ENCODE results near the gene TM6SF1. TPM values are rescaled to one million over a fixed set of nuclear protein-coding genes. Genes with fewer than 3 reads are reported as not detected.
A peak's percentile ranks its signal among the peaks of the same experiment; 100 is the strongest.

The TM6SF1 gene
- total RNA-seq, 2 donors from 2014 or later, result 0.62 to 1.5 TPM

DNA sequence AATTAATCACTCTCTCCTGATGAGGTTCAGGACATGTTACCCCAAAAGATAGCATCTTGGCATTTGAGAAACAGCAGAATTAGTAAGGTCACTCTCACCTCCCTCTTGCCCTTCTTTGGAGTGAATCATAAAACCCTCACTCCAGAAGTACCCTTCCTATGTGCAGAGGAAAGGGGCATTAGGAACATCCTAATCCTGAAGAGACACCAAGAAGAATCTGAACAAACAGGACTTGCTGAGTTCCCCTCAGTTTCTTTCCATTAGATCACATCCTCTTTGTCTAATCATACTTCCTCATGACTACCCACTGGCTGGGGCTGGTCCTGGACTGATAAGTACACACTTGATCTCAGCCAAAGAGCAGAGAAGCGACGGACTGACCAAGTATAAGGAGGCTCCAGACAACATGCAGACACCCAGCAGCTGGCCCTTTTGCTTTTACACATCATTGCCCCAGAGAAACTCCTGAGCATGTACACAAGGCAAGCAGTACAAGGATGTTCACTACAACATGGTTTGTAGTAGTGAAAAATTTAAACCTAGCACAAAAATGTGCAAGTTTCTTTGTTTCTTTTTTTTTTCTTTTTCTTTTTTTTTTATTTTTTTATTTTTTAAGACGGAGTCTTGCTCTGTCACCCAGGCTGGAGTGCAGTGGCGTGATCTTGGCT lies 15.0 kb upstream of the TM6SF1 start:
- no peaks in the 10 kb centered on the region for H3K27me3 ChIP-seq
- intact Hi-C loops (cut with DNase I), result no loop called here
- H3K4me3 ChIP-seq, result no peak overlapping the region
- no peaks in the 10 kb centered on the region for H3K4me1 ChIP-seq
- DNase-seq, result peak; percentile 38
- TF ChIP-seq, protein P1, sequence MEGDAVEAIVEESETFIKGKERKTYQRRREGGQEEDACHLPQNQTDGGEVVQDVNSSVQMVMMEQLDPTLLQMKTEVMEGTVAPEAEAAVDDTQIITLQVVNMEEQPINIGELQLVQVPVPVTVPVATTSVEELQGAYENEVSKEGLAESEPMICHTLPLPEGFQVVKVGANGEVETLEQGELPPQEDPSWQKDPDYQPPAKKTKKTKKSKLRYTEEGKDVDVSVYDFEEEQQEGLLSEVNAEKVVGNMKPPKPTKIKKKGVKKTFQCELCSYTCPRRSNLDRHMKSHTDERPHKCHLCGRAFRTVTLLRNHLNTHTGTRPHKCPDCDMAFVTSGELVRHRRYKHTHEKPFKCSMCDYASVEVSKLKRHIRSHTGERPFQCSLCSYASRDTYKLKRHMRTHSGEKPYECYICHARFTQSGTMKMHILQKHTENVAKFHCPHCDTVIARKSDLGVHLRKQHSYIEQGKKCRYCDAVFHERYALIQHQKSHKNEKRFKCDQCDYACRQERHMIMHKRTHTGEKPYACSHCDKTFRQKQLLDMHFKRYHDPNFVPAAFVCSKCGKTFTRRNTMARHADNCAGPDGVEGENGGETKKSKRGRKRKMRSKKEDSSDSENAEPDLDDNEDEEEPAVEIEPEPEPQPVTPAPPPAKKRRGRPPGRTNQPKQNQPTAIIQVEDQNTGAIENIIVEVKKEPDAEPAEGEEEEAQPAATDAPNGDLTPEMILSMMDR (IDR thresholded peaks at IDR 0.05), result no peak
- H3K9me3 ChIP-seq, result no peaks in the 10 kb centered on the region
- no peak overlapping the region for H3K27ac ChIP-seq
- H3K9ac ChIP-seq (ENCODE audit: low read depth in 2 of 2, low read length in 2 of 2), result no peak overlapping the region
- no peaks in the 10 kb centered on the region for H3K36me3 ChIP-seq

DNA sequence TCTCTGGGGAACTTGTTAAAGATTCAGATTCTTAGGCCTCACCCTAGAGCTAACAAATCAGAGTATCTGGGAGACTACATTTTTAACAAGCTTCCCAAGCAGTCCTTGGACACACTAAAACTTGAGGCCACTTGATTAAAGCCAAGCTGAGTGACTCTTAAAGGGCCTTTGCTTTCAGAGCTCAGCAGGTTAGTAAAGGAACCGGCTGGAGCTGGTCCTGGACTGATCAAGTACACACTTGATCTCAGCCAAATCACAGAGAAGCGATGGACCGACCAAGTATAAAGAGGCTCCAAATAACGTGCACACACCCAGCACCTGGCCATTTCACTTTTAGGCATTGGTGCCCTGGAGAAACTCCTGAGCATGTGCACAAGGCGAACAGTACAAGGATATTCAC lies 12.9 kb upstream of the TM6SF1 start:
- Histone ChIP-seq H3K4me1 (no peaks in the 10 kb centered on the region), H3K9ac (ENCODE audit: low read depth in 2 of 2, low read length in 2 of 2) (no peak overlapping the region), H3K4me3 (no peak overlapping the region), H3K27me3 (no peaks in the 10 kb centered on the region), H3K9me3 (no peaks in the 10 kb centered on the region), H3K36me3 (no peaks in the 10 kb centered on the region), H3K27ac (no peak overlapping the region)
- DNase-seq, result no peak
- TF ChIP-seq, protein P1 (IDR thresholded peaks at IDR 0.05), result no peak
- intact Hi-C loops (cut with DNase I), result no loop called here

DNA sequence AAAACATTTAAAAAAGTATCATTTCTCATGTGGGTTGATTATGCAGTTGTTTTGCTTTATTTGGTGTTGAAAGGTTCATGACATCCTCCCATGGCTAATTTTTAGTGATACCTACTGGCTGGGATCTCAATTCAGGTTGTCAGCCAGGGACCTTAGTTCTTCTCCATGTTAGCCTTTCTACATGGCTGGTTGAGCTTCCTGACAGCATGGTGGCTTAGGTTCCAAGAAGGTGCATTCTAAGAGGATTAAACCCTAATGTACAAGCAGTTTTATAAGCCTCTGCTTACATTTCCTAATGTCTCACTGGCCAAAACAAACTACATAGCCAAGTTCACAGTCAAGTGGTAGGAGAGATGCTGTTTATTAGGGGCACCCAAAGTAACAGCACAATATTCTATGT lies 9.4 kb upstream of the TM6SF1 start:
- H3K9me3 ChIP-seq, result no peaks in the 10 kb centered on the region
- intact Hi-C loops (cut with DNase I), result no loop called here
- TF ChIP-seq, protein P1 (IDR thresholded peaks at IDR 0.05), result no peak
- H3K36me3 ChIP-seq, result no peaks in the 10 kb centered on the region
- H3K27me3 ChIP-seq, result no peaks in the 10 kb centered on the region
- H3K9ac ChIP-seq (ENCODE audit: low read depth in 2 of 2, low read length in 2 of 2), result no peak overlapping the region
- no peak for DNase-seq
- H3K27ac ChIP-seq, result no peak overlapping the region
- H3K4me3 ChIP-seq, result no peak overlapping the region
- no peaks in the 10 kb centered on the region for H3K4me1 ChIP-seq

DNA sequence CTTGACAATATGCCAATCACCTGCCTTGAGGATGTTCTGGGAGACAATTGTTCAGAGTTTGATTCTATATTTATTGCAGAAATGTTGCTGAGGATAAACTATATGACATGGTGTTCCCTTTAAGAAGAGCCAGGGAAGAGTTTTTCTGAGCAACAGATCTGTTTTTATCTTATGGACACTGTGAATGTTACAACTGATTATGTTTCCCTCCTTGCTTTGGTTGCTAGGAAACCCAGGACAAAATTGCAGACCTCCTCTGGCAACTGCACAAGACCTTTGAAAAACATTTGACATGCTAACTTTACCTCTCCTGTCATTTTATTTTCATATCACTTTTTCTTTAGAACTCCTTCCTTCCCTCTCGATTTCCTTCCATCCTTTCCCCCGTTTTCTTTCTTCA lies 8.2 kb upstream of the TM6SF1 start:
- H3K27ac ChIP-seq, result no peak overlapping the region
- intact Hi-C loops (cut with DNase I), result no loop called here
- no peaks in the 10 kb centered on the region for H3K9me3 ChIP-seq
- H3K4me3 ChIP-seq, result no peak overlapping the region
- no peaks in the 10 kb centered on the region for H3K27me3 ChIP-seq
- no peaks in the 10 kb centered on the region for H3K36me3 ChIP-seq
- H3K4me1 ChIP-seq, result no peaks in the 10 kb centered on the region
- TF ChIP-seq, protein P1 (IDR thresholded peaks at IDR 0.05), result no peak
- H3K9ac ChIP-seq (ENCODE audit: low read depth in 2 of 2, low read length in 2 of 2), result no peak overlapping the region
- no peak for DNase-seq

DNA sequence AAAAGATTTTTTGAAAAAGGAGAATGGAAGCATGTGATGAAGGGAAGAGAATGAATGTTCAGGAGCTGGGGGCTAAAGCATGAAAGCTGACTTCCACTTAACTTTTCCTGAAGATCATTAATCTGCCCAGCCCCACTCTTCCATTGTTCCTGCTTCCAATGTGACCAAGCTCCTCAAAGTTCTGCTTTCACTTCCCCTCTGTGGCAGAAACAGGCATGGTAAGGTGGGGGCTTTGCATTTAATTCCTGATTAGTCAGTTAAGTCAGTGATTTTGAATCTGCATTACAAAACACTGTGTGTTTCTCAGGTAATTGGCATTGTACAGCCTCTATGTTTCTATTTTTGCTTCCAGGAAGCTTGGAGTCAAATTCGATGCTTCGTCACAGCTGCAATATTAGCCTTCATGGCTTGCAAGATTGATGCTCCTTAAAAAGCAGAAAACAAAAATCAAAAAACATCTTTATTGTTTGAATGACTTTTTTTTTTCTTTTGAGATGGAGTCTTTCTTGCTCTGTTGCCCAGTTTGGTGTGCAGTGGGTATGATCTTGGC lies 7.3 kb upstream of the TM6SF1 start:
- intact Hi-C loops (cut with DNase I), result no loop called here
- no peaks in the 10 kb centered on the region for H3K4me1 ChIP-seq

More for the DNA sequence above, 7.3 kb upstream of the TM6SF1 start:
- no peaks in the 10 kb centered on the region for H3K36me3 ChIP-seq
- H3K9ac ChIP-seq (ENCODE audit: low read depth in 2 of 2, low read length in 2 of 2), result no peak overlapping the region
- H3K27ac ChIP-seq, result no peak overlapping the region
- no peaks in the 10 kb centered on the region for H3K9me3 ChIP-seq
- TF ChIP-seq, protein P1 (IDR thresholded peaks at IDR 0.05), result no peak
- no peak overlapping the region for H3K4me3 ChIP-seq
- no peak for DNase-seq
- H3K27me3 ChIP-seq, result no peaks in the 10 kb centered on the region
